Left renal cortex interstitium (tissue), 4 donors: ENCODE data around the gene ADAMTS17. TPM values are rescaled to one million over a fixed set of nuclear protein-coding genes. Genes with fewer than 3 reads are reported as not detected.

Experiments
- DNase-seq, 4 donors: peaks; one replicate each; pipeline ENCODE4 v3.0.0-alpha.2; 2013; ENCODE audit warnings: low read depth in 4 of 4, low spot score in 2 of 4, missing footprints in 1 of 4
- polyA plus RNA-seq, 4 donors: library from polyadenylated mRNA; unstranded; fragments of 120-200 nt; gene quantifications; one replicate each; pipeline ENCODE4 v1.2.1, GENCODE V29; 2013; ENCODE audit not compliant: insufficient read length in 4 of 4

ADAMTS17 gene
- polyA plus RNA-seq, 4 donors: 2.0 to 2.7 (median 2.4) TPM

DNA sequence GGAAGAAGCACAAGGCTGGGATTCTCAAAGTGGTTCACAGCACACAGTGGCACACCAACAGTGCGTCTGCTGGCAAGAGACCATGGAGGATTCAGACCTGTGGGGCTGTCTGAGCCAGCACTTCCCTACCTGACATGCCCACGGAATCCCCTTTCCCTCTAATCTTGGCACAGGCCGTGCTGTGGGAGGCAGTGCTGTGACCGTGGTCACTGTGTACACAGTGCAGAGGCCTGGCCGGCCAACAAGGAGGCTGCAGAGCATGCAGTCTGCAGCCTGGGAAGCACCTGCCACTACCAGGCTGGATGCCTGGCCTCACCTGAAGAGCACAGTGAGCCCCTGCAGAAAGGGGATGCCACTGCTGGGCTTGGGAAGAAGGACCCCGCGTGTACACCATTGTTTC, 307.6 kb downstream of the ADAMTS17 start:
- no peak for DNase-seq

DNA sequence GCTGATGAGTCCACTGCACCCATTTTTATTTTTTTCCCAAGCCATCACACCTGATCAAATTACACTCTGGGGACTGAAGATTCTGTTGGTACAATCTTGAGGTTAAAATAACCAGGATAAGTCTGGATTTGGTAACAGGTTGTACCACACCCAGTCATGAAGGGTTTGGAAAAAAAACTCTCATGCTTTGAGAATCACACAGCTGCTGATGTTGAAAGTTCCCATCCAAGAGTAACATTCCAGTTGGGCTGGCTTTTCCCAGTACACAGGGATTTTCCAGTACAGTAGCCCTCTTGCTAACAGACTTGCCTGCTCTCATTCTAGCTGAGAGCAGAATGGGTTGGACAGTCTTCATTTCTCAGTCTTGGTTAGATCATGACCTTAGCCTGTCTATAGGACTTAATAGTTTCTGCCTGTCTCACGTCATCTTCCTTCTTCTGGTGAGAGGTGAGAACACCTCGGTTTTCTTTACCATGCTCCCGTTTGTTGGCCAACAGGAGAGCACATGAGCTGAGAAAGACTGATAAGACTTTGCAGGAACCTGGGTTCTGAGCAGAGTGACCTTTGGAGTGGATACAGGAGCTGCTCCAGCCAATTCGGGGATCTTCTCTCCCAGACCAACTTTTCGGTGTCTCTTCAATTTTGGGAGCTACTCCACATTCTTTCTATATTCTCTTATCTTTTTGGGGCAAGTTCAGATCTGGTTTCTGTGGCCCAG, 308.5 kb downstream of the ADAMTS17 start:
- no peak for DNase-seq

DNA sequence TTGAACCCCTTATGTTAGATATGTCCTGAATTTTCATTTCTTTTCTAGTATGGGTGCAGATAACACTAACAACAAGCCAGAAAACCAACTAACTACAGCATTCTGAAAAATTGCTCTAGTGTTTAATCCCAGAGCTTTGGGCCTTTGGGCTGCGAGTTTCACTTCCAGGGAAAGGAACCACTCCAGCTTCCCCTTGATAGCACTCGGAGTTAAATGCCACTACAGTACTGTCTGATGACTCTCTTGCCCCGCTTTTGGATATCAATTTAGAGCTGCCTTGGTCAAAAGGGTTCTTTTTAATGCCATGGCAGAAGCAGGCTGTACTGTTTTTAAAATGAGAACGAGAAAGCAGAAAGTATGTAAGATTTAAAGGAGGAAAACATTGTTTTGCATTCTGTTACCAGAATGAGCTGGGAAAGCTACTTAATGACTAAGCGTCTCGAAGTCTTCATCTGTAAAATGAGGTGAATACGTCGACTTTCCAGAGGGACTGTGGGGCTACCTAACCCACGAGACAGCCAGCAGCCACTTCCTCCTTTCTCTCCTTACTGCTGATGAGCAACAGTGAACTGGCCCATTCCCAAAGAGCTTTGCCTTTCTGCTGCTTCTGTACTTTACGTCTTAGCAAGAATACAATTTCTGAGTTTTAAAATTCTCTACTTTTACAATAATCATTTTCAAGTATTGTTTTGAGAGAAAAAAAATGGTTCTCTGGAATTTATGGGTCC, 309.3 kb downstream of the ADAMTS17 start:
- DNase-seq: no peak

DNA sequence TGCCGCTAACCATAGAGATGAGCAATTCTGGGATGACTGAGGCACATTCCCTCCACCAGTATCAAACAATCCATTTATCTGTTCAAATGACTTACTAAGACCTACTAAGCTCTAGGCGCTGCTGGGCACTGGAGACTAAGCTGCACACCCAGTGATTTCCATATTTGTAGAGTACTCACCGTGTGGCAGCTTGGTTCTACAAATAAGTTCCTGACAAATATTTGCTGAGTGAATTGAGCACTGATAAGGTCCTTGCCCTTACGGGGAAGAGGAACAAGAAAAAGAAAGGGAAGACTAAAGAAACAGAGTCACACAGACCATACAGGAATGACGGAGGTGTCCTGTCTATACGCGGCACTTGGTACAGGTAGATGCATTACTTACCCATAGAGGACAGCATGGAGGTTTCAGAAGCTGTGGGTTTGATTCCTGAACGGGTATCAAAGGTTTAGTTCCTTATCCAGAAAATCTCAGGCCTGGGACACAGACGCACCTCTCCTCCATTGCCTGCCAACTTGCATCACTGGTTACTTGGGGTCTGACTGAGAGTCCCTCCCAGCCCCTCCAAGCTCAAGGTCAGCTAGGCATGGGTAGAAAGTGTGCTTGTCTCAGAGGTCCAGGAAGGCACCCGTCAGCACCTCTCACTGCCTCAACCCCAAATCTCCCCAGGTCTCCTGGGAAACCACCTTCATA, 310.0 kb downstream of the ADAMTS17 start:
- no peak for DNase-seq

DNA sequence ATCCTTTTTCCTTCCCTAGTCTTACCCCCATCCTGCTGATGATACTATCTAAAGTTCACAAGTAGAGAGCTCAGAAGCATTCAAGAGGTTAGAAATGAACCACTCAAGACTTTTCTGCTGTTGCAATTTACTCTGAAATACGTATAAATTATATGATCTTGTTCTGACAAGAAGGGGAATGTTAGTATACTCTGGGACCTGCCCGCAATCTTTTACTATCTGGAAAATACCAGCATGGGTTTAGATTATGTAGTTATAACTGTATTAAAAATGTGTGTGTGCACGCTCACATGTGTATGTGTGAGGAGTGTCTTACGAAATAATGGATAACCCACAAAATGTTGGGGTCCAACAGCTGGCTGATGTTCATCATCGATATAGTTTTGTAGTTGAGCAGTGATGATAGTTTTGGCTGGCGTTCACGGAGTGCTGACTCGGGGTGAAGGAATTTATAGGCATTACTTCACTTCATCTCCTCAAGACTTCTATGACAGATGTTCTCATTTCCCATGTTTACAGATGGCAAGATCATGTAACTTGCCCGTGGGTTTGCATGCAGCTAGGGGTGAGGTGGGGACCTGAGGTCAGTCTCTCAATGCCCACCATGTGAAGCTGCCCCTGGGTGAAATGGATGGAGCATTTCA, 311.1 kb downstream of the ADAMTS17 start:
- no peak for DNase-seq

DNA sequence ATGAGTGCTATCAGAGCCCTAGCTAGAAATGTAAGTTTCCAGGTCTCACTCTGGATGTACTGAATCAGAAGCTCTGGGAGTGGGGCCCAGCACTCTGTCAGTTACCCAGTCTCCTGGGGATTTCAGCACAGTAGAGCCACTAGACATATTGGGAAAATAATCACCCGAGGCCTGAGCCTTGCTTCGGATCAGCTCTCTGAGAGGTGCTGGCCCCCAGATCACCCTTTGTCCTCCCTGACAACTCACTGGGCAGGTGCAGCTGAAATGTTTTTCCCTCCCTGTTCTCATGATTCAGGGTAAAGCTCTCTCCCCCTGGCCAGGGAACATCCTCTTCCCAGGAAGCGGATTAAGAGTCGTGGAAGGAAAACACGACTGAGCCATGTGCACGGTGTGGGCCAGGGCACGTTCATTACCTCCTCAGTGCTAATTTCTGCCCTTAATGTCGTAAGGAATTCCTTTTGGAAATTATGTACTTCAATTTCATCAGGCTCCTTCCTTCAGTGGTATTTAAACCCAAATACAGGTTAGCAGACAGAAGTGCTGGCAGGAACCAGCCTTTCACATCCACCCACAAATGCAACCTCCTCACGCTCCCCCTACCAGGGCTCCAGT, 311.8 kb downstream of the ADAMTS17 start:
- no peak for DNase-seq

DNA sequence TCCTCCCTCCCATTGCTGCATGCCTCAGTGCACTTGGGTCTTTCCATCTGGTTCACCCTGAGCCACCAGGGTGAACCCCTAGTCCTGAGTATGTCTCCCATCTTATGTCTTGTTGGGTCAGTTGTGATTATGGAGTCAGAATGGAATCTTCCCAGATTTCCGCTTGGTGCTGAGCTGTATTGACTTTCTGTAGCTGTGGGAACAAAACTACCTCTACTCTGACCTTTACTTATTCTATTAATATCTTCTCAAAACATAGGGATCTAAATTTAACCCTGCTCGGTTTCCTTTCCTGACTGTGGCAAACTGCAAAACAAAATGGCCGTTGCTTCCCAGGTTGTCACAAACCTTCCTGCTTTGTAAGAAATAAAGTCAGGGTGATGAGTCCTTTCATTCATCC, 312.7 kb downstream of the ADAMTS17 start:
- DNase-seq: no peak

DNA sequence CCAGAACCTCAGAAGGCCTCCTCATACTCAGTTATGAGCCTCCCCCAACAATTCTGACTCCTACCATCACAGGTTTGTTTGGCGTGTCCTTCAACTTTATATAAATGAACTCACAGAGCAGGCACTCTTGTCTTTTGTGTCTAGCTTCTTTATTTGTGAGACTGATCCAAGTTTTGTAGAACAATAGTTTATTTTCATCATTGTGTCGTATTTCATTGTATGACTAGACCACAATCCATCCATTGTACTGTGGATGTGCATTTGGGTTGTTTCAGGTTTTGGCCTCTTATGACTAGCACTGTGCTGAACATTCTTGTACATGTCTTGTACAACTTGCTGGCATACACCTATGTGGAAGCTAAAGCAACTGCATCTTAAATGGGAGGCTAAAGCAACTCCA, 315.7 kb downstream of the ADAMTS17 start:
- DNase-seq: no peak

DNA sequence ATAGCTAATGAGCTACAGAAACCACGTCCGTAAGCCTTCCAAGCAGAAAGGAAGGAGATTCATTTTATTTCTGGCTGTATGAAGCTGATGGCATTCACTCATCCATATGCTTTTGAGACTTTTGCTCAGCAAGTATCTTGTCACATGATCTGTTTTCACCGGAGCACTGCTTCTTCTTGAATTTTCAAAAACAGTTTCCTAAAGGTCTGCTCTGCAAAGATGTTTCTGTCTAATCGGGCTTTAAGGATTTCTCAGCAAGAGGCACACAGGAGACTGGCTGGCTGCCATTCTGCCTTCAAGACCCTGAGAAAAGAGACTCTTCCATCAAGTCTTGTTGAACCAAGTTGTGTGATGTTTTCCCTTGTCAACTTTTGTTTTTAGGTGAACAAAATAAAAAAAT, 319.0 kb downstream of the ADAMTS17 start:
- DNase-seq: no peak

DNA sequence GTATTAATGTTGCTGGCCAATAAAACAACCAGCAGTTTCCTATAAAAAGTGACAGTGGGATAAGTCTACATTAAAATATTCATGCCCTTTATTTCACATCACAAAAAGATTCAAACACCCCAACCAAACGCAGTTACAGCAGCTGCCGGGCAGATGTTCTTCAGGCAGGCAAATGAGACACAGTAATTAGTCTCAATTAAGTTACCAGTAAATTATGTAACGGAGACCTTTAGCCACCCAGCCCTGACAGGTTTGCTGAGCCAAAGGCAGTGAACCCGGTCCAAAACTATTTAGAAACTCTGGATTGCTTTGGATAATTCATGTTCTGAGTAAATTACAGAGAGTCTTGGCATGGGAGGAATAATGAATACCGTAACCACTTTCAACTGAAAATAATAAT, 319.4 kb downstream of the ADAMTS17 start:
- DNase-seq: peak in 1 of 4 donors; percentile 9

DNA sequence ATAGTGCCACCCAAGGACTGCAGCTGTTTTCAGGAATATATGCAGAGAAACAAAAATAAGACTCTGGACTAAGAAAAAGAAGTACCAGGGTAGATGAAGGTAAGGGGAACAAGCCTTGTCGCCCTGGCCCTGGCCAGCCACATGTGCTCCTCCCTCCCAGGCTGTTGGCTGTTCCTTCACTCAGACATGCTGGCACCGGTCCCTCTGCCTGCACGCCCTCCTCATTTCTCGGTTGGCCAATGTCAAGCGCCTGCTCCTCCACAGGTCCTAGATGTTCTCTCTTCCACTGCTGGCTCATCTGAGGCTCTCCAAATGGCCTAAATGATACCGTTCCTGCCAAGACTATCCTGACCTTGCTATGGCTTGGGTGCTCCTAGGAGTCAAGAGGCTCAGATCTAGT, 320.1 kb downstream of the ADAMTS17 start:
- DNase-seq: no peak

DNA sequence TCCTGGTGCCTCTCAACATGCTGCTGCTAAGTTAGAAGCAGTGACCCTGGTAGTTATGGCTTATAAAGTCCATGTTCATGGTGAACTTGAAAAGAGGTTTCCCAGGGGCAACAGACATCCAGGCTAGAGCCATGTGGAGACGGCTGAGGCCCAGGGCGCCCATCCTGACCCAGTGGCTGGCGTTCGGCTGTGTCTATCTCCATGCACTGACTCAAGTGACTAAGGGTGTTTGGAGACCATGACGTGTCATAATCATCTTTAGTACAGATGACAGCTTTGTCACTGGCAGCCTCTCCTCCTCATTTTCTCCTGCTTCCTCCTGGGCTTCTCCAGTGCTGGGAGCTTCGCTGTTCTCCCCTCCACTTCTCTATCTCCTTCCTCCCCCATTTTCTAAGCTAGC, 321.2 kb downstream of the ADAMTS17 start:
- no peak for DNase-seq

DNA sequence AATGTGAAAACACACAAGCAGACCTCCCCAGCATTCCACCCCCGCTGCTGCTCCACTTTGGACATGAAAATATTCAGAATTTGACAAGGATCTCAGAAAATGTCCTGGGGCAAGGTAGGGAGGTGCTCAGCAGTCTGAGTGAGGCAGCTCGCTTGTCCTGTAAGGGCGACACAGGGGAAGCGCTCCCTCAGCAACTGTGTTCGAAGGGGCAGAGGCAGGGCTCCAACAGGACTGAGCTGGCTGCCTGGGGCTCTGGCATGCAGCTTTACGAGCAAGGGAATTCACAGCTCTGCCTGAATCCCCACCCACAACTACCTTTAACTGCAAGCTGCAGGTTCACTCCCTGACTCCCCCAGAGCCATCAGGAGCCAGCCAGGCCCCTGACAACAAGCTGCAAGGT, 321.6 kb downstream of the ADAMTS17 start:
- no peak for DNase-seq

DNA sequence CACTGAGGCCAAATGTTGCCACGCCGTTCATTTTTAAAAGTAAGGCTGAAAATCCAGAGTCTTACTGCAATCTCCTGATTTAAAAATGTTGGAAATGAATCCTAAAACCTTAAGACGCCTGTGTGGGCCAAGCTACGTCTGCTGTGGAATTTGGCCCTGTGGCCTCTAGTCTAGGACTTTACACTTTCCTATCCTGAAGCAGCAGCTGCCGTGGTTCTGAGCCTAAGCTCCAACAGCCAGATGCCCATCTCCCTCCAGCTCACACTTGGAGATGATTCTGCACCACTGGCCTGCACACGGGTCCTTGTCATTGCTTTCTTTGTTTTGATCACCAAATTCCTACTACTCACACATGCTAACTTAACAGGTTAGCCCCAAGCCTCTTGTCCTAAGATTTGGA, 322.2 kb downstream of the ADAMTS17 start:
- DNase-seq: no peak

DNA sequence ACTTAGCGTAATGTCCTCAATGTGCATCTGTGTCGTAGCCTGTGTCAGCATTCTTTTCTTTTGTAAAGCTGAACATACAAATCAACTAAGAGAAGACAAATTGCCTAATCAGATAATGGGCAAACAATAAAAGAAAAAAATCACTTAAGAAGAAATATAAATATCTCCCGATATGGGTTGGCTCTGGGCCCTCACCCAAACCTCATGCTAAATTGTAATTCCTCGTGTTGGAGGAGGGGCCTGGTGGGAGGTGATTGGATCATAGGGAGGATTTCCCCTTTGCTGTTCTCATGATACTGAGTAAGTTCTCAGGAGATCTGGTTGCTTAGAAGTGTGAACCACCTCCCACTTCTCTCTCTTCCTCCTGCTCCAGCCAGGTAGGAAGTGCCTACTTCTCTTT, 323.6 kb downstream of the ADAMTS17 start:
- no peak for DNase-seq

DNA sequence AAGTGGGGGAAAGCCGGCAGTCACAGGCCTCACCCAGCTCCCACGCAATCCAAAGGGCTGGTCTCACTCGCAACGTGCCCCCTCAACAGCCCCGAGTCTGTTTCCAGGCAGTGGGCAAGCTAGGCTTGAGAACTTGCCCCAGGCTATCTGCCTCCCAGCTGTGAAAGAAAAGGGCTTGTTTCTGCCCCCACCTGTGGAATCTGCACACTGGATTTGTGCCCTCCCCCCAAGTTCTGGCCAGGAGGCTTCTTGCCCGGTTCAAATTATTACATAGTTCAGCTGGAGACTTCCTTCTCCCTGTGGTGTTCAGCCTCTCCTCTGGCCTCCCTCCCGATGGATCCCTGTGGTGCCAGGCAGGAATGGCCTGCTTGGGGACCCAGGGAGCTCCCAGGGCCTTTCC, 324.6 kb downstream of the ADAMTS17 start:
- no peak for DNase-seq

DNA sequence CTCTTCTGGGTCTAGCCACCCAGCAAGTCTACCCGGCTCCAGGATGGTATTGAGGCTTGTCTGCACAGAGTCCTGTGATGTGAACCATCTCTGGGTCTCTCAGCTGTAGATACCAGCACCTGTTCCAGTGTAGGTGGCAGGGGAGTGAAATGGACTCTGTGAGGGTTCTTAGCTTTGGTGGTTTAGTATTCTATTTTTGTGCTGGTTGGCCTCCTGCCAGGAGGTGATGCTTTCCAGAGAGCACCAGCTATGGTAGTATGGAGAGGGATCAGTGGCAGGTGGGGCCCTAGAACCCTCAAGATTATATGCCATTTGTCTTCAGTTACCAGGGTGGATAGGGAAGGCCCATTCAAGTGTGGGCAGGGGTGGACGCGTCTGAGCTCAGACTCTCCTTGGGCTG, 325.1 kb downstream of the ADAMTS17 start:
- no peak for DNase-seq

DNA sequence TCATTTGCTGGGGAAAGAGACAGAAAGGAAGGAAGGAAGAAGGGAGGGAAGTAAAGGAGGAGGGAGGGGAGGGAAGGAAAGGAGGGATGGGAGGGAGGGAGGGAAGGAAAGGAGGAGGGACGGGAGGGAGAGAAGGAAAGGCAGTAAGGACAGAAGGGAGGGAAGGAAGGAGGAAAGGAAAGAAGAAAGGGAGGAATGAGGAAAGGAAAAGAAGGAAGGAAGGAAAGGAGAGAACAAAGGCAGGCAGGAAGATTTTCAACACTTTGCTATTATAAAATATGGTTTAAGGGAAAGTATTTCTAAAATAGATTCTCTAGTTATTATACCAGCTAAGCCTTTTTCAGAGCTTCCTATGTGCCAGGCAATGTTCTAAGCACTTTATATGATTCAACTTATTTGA, 330.5 kb downstream of the ADAMTS17 start:
- no peak for DNase-seq

DNA sequence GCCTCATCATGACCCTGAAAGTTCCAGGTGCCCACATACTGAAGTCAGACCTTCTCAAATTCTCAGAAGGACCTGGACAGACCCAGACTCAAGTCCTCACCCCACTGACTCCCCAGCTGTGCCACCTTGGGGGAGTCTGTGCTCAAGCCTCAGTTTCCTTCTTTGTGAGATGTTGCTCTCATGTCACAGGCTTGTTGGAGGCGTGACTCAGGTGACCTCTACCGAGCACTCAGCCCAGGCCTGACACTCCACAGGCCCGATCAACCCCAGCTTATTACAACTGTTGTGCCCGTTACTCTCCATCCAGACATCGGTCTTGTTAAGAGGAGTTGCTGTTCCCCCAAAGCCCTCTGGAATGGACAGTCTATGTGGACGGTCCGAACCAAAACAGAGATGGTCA, 332.4 kb downstream of the ADAMTS17 start:
- no peak for DNase-seq

DNA sequence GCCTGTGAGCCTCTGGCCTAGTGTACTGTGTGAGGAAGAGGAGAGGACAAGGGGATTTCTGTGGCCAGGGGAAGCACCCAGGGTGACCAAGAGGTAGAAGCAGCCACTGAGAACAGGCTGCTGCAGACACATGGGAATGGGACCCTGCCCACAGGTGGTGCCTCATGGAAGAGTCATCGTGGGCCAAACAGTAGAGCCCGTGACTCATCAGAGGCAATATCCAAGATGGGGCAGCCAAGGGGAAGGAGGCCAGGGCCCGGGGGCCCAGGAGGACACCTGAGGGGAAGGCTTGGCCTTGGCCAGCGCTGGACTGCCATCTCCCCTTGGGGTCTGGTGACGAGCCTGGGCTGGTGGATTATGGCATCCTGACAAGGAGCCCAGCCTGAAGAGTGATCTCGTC, 333.5 kb downstream of the ADAMTS17 start:
- DNase-seq: no peak

DNA sequence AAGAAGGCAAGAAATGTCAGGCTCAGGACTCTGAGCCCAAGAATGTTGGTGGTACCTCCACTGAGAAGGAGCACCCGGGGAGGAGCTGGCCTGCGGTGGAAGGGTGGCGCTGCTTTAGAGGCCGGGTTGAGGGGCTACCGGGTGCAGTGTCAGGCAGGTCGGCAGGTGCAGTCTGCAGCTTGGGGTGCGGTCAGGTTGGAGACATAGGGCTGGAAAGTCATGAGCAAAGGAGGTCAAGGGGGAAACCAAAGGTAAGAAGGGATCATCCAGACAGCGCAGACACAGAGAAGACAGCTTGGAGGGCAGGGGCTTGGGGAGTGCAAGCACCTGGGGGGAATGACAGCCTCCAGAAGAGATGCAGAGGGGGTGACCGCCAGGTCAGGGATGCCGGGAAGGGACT, 334.2 kb downstream of the ADAMTS17 start:
- no peak for DNase-seq
